GM19240 (cell line): ENCODE data around the gene GIGYF1.
A peak's percentile ranks its signal among the peaks of the same experiment; 100 is the strongest.
"Not testable (repeated sequence)": the region's sequence is repeated elsewhere in the genome, so short reads cannot be mapped to it uniquely, and the experiment has no call there.

Source experiments
- DNase-seq: peaks from one replicate; pipeline ENCODE4 v3.0.0; 2011; ENCODE audit warnings: low spot score; ENCODE audit not compliant: insufficient read length

The GIGYF1 gene, protein sequence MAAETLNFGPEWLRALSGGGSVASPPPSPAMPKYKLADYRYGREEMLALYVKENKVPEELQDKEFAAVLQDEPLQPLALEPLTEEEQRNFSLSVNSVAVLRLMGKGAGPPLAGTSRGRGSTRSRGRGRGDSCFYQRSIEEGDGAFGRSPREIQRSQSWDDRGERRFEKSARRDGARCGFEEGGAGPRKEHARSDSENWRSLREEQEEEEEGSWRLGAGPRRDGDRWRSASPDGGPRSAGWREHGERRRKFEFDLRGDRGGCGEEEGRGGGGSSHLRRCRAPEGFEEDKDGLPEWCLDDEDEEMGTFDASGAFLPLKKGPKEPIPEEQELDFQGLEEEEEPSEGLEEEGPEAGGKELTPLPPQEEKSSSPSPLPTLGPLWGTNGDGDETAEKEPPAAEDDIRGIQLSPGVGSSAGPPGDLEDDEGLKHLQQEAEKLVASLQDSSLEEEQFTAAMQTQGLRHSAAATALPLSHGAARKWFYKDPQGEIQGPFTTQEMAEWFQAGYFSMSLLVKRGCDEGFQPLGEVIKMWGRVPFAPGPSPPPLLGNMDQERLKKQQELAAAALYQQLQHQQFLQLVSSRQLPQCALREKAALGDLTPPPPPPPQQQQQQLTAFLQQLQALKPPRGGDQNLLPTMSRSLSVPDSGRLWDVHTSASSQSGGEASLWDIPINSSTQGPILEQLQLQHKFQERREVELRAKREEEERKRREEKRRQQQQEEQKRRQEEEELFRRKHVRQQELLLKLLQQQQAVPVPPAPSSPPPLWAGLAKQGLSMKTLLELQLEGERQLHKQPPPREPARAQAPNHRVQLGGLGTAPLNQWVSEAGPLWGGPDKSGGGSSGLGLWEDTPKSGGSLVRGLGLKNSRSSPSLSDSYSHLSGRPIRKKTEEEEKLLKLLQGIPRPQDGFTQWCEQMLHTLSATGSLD (N-terminal part only)

DNA sequence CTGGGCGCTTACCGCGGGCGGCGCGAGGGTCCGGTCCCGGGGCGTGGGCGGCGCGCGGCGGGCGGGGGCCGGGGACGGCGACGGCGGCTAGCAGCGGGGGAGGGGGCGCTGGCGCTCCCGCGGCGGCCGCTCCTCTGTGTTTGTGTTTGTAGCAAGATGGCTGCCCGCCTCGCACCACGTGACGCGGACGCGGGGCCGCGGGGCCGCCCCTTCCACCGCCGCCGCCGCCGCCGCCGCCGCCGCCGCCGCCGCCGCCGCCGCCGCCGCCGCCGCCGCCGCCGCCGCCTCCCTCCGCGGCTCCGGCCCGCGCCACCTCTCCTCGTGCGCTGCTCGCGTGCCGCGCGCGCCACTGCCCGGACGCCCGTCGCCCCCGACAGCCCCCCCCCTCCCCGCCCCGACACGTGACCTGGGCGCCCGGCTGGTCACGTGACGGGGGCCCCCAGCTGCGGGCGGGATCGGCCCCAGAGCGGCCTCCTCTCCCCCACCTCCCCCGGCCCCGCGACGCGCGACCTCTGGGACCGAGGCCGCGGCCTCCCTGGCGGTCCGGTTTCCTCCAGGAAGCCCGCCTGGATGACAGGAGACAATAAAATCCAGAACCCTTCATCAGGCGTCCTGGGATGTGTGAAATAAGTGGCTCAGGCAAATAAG is at the start of gene GIGYF1:
Gene GIGYF1, minus strand, starts transcription at position 153 of the 648 bp plus-strand sequence. CDS start 6,012 bp downstream, outside the sequence.
- DNase-seq = peak; percentile 81

DNA sequence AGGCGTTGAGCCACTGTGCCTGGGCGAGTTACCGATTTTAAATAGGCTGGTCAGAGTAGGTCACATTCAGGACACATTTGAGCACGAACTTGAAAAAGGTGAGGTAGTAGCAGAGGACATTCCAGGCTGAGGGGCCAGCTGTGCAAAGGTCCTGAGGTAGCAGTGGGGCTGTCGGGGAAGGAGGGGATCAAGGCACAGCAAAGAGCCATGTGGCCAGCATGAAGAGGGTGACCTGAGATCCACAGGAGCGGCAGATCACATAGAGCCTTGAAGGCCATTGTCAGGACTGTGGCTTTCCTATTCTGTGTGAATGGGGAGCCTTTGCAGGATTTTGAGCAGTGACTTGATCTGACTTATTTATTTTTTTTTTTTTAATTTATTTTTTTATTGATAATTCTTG is 45.9 kb upstream of the GIGYF1 start:
- DNase-seq = no peak

DNA sequence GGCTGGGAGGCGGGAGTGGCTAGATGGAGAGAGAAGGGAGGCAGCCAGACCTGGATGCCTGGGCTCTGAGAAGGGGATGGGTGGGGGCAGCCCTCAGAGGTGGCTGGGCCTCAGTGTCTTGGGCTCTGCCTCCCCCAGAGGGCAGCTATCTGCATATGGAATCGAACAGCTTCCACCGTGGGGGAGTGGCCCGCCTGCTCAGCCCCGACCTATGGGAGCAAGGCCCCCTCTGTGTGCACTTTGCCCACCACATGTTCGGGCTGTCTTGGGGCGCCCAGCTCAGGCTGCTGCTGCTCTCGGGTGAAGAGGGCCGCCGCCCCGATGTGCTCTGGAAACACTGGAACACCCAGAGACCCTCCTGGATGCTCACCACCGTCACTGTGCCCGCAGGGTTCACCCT is 42.6 kb upstream of the GIGYF1 start:
- no peak for DNase-seq

DNA sequence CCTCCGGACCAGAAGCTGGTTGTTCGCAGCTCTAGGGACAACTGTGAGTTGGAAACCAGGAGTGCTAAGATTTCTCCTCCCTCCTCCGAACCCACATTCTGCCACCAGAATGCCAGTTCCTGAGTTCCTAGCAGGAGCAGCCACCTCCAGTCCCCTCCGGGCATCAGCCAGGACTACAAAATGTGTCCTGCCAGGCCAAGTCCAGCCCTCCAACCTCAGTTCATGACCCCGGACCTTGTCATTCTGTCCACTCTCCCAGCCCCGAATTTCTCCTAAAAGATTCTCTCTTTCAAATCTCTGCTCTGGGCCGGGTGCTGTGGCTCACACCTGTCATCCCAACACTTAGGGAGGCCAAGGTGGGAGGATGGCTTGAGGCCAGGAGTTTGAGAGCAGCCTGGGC is 41.7 kb upstream of the GIGYF1 start:
- DNase-seq = no peak

DNA sequence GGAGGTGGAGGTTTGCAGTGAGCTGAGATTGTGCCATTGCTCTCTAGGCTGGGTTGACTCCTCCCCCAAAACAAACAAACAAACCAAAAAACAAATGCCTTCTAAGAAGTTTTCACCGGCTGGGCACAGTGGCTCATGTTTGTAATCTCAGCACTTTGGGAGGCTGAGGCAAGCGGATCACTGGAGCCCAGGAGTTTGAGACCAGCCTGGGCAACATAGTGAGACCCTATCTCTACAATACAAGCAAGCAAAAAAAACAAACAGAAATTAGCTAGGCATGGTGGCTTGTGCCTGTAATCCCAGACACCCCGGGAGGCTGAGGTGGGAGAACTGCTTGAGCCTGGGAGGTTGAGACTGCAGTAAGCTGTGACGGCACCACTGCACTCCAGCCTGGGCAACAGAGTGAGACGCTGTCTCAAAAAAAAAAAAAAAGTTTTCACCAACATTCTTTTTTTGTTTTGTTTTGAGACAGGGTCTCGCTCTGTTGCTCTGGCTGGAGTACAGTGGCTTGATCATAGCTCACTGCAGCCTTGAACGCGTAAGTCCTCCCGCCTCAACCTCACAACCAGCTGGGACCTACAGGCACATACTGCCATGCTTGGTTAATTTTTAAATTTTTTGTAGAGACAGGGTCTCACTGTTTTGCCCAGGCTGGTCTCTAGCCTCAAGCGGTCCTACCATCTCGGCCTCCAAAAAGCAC is 38.0 kb upstream of the GIGYF1 start:
- no peak for DNase-seq

DNA sequence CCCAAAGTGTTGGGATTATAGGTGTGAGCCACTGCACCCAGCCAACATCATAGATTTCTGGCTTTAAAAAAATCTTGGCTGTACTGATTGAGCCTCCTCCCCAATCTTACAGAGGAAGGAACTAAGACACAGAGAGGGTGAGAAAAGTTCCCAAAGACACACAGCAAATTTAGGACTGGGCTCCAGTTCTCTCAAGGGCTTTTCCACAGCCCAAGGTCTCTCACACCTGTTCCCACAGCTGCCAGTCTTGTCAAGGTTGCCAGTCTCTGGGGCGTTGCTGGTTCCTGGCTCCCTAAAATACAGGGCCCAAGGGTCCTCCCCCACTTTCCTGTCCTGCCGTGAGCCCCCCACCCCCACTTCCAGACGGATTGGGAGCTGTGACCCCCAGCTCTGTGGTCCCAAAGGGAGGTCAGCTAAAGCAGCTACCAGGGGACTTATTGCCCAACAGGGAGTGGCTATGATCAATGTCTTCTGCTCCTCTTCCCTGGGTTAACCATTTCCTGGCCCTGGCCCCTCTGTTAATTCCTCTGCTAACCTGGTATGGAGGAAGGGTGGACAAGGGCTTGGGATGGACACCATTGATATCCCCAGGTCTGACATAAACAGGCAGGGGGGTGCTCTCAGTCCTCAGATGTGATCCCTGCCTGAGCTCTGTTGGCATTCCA is 36.2 kb upstream of the GIGYF1 start:
- DNase-seq = no peak

DNA sequence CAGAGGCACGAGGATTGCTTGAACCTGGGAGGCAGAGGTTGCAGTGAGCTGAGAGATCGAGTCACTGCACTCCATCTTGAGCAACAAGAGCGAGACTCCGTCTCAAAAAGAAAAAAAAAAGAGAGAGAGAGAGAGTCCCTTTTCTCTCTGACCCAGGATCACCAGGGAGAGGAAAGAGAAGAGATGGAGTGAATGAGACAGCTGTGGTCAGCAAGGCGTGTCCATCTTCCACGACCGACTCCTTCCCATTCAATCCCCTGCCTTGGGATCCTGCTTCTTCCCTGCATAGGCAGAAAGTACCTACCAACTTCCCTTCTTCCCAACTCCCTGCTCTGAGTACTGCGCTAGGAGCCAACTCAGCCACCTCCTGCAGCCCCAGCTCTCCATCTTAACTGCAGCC is 34.1 kb upstream of the GIGYF1 start:
- DNase-seq = no peak

DNA sequence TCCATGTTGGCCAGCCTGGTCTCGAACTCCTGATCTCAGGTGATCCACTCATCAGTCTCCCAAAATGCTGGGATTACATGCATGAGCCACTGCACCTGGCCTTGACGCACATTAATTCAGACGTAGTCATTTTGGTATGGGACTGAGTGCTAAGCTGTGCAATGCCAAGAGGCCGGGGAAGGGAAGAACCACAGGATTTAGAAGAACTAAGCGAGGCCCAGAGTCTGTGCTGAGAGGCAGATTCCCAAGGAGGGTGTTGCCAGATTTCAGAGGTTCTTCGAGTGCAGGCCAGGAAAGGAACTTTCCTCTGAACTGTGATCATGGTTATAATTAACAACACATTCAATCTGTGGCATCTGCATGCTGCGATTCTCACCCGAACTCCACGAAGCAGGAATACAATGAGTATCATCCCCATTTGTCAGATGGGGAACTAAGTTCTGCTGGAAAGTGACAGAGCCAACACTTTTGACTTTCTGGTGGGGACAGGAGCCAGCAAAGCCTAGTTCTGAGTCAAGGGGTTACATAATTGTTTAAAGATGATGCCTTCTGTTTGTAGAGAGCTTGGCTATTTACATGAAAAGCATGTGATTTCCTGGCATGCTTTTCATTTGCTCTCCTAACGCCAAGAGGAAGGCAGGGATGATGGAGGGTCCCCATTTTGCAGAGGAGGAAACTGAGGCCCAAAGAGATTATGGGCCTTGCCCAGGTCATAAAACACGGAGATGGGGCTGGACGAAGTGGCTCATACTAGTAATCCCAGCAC is 33.1 kb upstream of the GIGYF1 start:
- no peak for DNase-seq

DNA sequence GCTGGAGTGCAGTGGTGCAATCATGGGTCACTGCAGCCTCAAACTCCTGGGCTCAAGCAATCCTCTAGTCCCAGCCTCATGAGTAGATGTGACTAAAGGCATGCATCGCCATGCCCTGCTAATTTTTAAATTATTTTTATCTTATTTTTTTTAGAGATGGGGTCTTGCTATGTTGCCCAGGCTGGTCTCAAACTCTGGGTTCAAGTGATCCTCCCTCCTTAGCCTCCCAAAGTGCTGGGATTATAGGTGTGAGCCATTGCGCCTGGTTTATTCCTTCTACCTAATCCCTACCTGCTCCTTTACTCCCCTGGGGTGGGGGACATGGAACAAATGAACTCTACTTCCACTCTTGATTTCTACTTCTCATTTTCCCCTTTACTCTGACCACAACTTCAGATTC is 30.3 kb upstream of the GIGYF1 start:
- DNase-seq = not testable (repeated sequence)

DNA sequence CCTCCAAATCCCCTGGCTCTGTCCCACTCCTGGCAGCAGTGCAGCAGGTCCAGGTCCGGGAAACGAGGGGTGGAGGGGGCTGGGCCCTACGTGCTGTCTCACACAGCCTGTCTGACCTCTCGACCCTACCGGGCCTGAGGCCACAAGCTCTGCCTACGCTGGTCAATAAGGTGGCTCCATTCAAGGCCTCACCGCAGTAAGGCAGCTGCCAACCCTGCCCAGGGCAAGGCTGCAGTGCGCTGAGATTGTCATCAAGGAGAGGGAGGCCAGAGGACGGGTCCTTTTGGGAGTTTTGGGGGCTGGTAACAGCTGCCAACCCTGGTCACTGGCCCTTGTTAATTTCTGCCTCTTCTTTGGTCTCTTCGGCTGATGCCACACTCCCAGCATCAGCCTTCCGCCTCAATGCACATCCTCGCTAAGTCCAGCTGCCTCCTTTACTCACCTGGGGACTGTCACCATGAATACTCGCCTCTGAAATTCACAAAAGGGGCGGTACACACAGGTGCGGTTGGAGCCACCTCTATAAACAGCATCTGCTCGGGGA is 29.8 kb upstream of the GIGYF1 start:
- DNase-seq = no peak

DNA sequence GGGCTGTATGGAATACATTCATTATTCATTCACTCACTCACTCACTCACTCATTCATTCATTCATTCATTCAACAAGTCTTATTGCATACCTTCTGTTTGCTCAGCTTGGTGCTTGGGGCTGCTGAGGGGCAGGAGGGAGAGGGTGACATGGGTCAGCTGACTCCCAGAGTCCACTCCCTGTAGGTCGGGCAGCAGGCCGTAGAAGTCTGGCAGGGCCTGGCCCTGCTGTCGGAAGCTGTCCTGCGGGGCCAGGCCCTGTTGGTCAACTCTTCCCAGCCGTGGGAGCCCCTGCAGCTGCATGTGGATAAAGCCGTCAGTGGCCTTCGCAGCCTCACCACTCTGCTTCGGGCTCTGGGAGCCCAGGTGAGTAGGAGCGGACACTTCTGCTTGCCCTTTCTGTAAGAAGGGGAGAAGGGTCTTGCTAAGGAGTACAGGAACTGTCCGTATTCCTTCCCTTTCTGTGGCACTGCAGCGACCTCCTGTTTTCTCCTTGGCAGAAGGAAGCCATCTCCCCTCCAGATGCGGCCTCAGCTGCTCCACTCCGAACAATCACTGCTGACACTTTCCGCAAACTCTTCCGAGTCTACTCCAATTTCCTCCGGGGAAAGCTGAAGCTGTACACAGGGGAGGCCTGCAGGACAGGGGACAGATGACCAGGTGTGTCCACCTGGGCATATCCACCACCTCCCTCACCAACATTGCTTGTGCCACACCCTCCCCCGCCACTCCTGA is 28.6 kb upstream of the GIGYF1 start:
- no peak for DNase-seq

DNA sequence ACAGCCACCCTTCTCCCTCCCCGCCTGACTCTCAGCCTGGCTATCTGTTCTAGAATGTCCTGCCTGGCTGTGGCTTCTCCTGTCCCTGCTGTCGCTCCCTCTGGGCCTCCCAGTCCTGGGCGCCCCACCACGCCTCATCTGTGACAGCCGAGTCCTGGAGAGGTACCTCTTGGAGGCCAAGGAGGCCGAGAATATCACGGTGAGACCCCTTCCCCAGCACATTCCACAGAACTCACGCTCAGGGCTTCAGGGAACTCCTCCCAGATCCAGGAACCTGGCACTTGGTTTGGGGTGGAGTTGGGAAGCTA is 27.4 kb upstream of the GIGYF1 start:
- no peak for DNase-seq

DNA sequence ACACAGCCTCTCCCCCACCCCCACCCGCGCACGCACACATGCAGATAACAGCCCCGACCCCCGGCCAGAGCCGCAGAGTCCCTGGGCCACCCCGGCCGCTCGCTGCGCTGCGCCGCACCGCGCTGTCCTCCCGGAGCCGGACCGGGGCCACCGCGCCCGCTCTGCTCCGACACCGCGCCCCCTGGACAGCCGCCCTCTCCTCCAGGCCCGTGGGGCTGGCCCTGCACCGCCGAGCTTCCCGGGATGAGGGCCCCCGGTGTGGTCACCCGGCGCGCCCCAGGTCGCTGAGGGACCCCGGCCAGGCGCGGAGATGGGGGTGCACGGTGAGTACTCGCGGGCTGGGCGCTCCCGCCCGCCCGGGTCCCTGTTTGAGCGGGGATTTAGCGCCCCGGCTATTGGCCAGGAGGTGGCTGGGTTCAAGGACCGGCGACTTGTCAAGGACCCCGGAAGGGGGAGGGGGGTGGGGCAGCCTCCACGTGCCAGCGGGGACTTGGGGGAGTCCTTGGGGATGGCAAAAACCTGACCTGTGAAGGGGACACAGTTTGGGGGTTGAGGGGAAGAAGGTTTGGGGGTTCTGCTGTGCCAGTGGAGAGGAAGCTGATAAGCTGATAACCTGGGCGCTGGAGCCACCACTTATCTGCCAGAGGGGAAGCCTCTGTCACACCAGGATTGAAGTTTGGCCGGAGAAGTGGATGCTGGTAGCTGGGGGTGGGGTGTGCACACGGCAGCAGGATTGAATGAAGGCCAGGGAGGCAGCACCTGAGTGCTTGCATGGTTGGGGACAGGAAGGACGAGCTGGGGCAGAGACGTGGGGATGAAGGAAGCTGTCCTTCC is 26.8 kb upstream of the GIGYF1 start:
- DNase-seq = no peak

DNA sequence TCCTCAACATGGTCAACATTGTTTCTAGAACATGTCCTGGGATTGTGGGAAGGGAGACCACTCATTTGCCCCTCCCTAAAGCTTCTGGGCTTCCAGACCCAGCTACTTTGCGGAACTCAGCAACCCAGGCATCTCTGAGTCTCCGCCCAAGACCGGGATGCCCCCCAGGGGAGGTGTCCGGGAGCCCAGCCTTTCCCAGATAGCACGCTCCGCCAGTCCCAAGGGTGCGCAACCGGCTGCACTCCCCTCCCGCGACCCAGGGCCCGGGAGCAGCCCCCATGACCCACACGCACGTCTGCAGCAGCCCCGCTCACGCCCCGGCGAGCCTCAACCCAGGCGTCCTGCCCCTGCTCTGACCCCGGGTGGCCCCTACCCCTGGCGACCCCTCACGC is 26.2 kb upstream of the GIGYF1 start, which contains the start of gene EPO:
Gene EPO, plus strand, starts transcription at position 190 of the 392 bp plus-strand sequence. CDS start 513 bp downstream, outside the sequence.
- DNase-seq = no peak

DNA sequence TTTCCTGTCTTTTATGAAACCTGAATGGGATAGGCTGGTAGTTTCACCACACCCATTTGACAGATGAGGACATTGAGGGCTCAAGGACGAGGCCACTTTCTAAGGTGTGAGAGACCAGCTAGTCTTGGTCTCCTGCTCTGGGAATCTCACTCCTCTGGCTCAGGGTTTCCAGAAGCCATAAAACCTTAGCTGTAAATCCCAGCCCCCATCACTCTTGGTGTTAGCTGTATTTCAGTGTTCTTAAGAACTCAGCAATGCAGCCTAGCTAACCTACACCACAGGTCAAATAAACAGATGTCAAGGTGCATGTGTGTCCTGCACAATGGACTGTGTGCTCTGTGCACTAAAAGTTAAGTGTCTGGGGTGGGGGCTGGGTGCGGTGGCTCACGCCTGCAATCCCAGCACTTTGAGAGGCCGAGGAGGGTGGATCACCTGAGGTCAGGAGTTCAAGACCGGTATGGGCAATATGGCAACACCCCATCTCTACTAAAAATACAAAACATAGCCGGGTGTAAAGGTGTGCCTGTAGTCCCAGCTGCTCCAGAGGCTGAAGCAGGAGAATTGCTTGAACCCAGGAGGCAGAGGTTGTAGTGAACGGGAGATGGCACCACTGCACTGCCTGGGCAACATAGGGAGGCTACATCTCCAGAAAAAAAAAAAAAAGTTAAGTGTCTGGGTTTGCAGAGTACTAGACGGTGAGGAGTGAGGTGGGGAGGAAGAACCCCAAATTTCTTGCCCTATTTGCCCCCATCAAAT is 25.7 kb upstream of the GIGYF1 start:
- no peak for DNase-seq

DNA sequence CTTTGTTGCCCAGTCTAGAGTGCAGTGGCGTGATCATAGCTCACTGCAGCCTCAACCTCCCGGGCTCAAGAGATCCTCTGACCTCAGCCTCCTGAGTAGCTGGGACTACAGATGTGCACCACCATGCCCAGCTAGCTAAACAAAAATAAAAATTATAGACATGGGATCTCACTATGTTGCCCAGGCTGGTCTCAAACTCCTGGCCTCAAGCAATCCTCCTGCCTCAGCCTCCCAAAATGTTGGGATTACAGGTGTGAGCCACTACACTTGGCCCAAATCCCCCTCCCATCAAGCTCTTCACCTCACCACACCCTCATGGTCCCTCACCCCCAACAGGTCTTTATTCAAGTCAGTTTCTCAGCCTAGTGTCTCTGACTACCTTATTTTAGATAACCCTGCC is 23.0 kb upstream of the GIGYF1 start:
- not testable (repeated sequence) for DNase-seq

DNA sequence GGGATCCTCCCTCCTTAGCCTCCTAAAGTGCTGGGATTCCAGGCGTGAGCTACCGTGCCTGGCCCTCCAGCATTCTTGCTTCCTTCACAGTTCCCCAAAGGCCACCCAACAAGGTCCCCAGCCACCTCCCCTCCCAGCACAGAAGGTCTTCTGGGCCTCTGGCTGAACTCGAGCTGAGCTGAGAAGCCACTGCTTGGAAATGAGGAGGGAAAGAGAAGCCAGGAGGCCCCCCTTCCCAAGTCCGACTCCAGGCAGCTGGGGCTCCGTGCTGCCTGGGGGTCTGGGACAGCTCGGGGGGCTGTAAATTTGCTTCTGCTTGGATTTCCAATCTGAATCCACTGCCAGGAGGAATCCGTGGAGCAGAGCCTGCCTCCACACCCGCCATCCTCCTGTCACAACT is 20.7 kb upstream of the GIGYF1 start:
- DNase-seq = no peak
